Naive thymus-derived CD4-positive, alpha-beta T cell (primary cell): ENCODE data around the gene JPT2. TPM values are rescaled to one million over a fixed set of nuclear protein-coding genes. Genes with fewer than 3 reads are reported as not detected.
A peak's percentile ranks its signal among the peaks of the same experiment; 100 is the strongest.

Experiments used
- ATAC-seq: fragments of 150-1000 bp; cut with Tn5 transposase; 2 replicates; pipeline ENCODE4 v1.10.0; 2021; ENCODE audit warnings: mild to moderate bottlenecking, moderate library complexity
- CTCF ChIA-PET: fragments of 350-600 bp; sonication (Branson Sonifier 250); formaldehyde crosslinking; loops from one replicate; lab custom pipeline; 2021; ENCODE audit warnings: antibody characterized with exemption; lab: Charles Lee
- POLR2A ChIA-PET: fragments of 350-600 bp; sonication (Branson Sonifier 250); formaldehyde crosslinking; loops from one replicate; lab custom pipeline; 2021; ENCODE audit warnings: antibody characterized with exemption, inconsistent platforms; lab: Charles Lee
- DNase-seq, 9 donors: peaks; one replicate each; pipeline versions ENCODE4 v3.0.0 to v3.0.0-alpha.2; 2020 to 2022; ENCODE audit warnings: mixed read lengths in 1 of 9
- H3K27ac ChIP-seq: one replicate; pipeline ENCODE4 v1.7.0; 2013; ENCODE audit warnings: mild to moderate bottlenecking, low read depth, low read length, moderate library complexity
- H3K27me3 ChIP-seq, 2 donors: one replicate each; pipeline ENCODE4 v1.7.0; 2013; ENCODE audit warnings: low read length in 2 of 2, mild to moderate bottlenecking in 2 of 2, moderate library complexity in 2 of 2; ENCODE audit not compliant: control insufficient read depth in 2 of 2, insufficient read depth in 2 of 2
- H3K36me3 ChIP-seq, 3 experiments: 1 replicate in 2 of 3; 2 replicates in 1 of 3; pipeline ENCODE4 v1.7.0; 2013; ENCODE audit warnings: low read length in 3 of 3, mild to moderate bottlenecking in 3 of 3, moderate library complexity in 1 of 3; ENCODE audit not compliant: insufficient read depth in 3 of 3, control insufficient read depth in 2 of 3
- H3K4me1 ChIP-seq, 2 donors: one replicate each; pipeline ENCODE4 v1.7.0; 2013; ENCODE audit warnings: low read length in 2 of 2, mild to moderate bottlenecking in 2 of 2, moderate library complexity in 1 of 2; ENCODE audit not compliant: control insufficient read depth in 2 of 2, insufficient read depth in 2 of 2
- H3K4me3 ChIP-seq: 2 replicates; pipeline ENCODE4 v1.7.0; 2013; ENCODE audit warnings: mild to moderate bottlenecking, low read length
- H3K9me3 ChIP-seq, 3 experiments: 1 replicate in 2 of 3; 2 replicates in 1 of 3; pipeline ENCODE4 v1.7.0; 2013; ENCODE audit warnings: low read length in 3 of 3; ENCODE audit not compliant: control insufficient read depth in 2 of 3
- H3K27ac Mint-ChIP-seq, 9 donors: one replicate each; pipeline ENCODE4 v1.8.0; 2020 to 2022; ENCODE audit warnings: mixed read lengths in 9 of 9, mild to moderate bottlenecking in 8 of 9, moderate library complexity in 5 of 9, inconsistent platforms in 2 of 9
- H3K27me3 Mint-ChIP-seq, 5 donors: one replicate each; pipeline ENCODE4 v1.8.0; 2021 to 2022; ENCODE audit warnings: mixed read lengths in 5 of 5, mild to moderate bottlenecking in 1 of 5
- H3K36me3 Mint-ChIP-seq, 5 donors: one replicate each; pipeline ENCODE4 v1.8.0; 2020 to 2022; ENCODE audit warnings: mixed read lengths in 5 of 5, mild to moderate bottlenecking in 3 of 5, inconsistent platforms in 1 of 5
- H3K4me1 Mint-ChIP-seq, 7 donors: one replicate each; pipeline ENCODE4 v1.8.0; 2020 to 2022; ENCODE audit warnings: mixed read lengths in 7 of 7, mild to moderate bottlenecking in 3 of 7, inconsistent platforms in 1 of 7
- H3K4me3 Mint-ChIP-seq, 10 donors: one replicate each; pipeline ENCODE4 v1.8.0; 2020 to 2022; ENCODE audit warnings: mild to moderate bottlenecking in 10 of 10, mixed read lengths in 10 of 10, moderate library complexity in 6 of 10, inconsistent platforms in 2 of 10
- H3K9me3 Mint-ChIP-seq, 11 donors: one replicate each; pipeline ENCODE4 v1.8.0; 2020 to 2022; ENCODE audit warnings: mixed read lengths in 11 of 11, mild to moderate bottlenecking in 4 of 11, inconsistent platforms in 1 of 11, moderate library complexity in 1 of 11
- intact Hi-C, 2 donors: fragments of 100-400 bp; cut with micrococcal nuclease; formaldehyde crosslinking; loops; one replicate each; pipeline ENCODE4 v1.15.1; 2023
- polyA plus RNA-seq, 2 donors: library from polyadenylated mRNA; unstranded; fragments of 300-500 nt; fragmentation: Illumina TruSeq; gene quantifications; one replicate each; pipeline ENCODE4 v1.2.3, GENCODE V29; 2021
- total RNA-seq, 6 experiments: library from RNA in 5 of 6; stranded (reverse) in 5 of 6; gene quantifications; 1 replicate in 5 of 6; 2 replicates in 1 of 6; pipeline ENCODE4 v1.2.3 and lab custom pipeline; 2021 to 2026

Gene JPT2
- total and polyA plus RNA-seq, 7 experiments from 2014 or later, result 12.6 to 67.2 (median 17.5) TPM

GRCh38 chr16:1688807-1689560 lies 10.9 kb downstream of the JPT2 start:
- H3K36me3 Mint-ChIP-seq, result peaks cover 10 to 50% (median 13%) of the 10 kb centered on the region in 5 donors

GRCh38 chr16:1689853-1690252 lies 11.8 kb downstream of the JPT2 start:
- no peak overlapping the region for H3K4me3 Mint-ChIP-seq

More at GRCh38 chr16:1688807-1689560, 10.9 kb downstream of the JPT2 start:
- H3K4me1 ChIP-seq, result no peaks in the 10 kb centered on the region
- H3K9me3 ChIP-seq, result no peaks in the 10 kb centered on the region
- intact Hi-C loops, result no loop called here
- no peaks in the 10 kb centered on the region for H3K27me3 Mint-ChIP-seq
- H3K27me3 ChIP-seq, result no peaks in the 10 kb centered on the region
- ATAC-seq, result no peak
- DNase-seq, result no peak
- ChIA-PET POLR2A (no interaction called here), CTCF (interaction anchor here (0.7 kb wide), 1 partner anchor 324 kb away, joined by 4 read pairs; no protein-coding TSS in a partner anchor)
- peaks cover 0 to 15% (median 6%) of the 10 kb centered on the region in 7 donors for H3K4me1 Mint-ChIP-seq
- H3K36me3 ChIP-seq, result peaks cover 0 to 72% (median 5%) of the 10 kb centered on the region in 3 experiments
- H3K27ac Mint-ChIP-seq, result peak overlapping the region in 1 of 9 donors; percentile 51
- no peak overlapping the region for H3K4me3 Mint-ChIP-seq
- H3K9me3 Mint-ChIP-seq, result no peaks in the 10 kb centered on the region
- no peak overlapping the region for H3K27ac ChIP-seq
- H3K4me3 ChIP-seq, result no peak overlapping the region

GRCh38 chr16:1690810-1691209 lies 12.7 kb downstream of the JPT2 start:
- Mint-ChIP-seq H3K4me3 (no peak overlapping the region), H3K27ac (peak overlapping the region in 1 of 9 donors; percentile 19), H3K36me3 (peaks cover 10 to 53% (median 17%) of the 10 kb centered on the region in 5 donors), H3K27me3 (no peaks in the 10 kb centered on the region), H3K4me1 (peaks cover 0 to 15% (median 6%) of the 10 kb centered on the region in 7 donors), H3K9me3 (no peaks in the 10 kb centered on the region)
- Histone ChIP-seq H3K27ac (no peak overlapping the region), H3K4me1 (no peaks in the 10 kb centered on the region), H3K4me3 (no peak overlapping the region), H3K27me3 (no peaks in the 10 kb centered on the region), H3K9me3 (no peaks in the 10 kb centered on the region), H3K36me3 (peaks cover 0 to 71% (median 5%) of the 10 kb centered on the region in 3 experiments)
- intact Hi-C loops, result no loop called here
- DNase-seq (no peak), ATAC-seq (no peak)
- CTCF ChIA-PET, result no interaction called here
- POLR2A ChIA-PET, result no interaction called here

More at GRCh38 chr16:1689853-1690252, 11.8 kb downstream of the JPT2 start:
- Histone ChIP-seq H3K4me3 (no peak overlapping the region), H3K36me3 (peaks cover 0 to 70% (median 5%) of the 10 kb centered on the region in 3 experiments), H3K4me1 (no peaks in the 10 kb centered on the region), H3K27me3 (no peaks in the 10 kb centered on the region), H3K27ac (no peak overlapping the region), H3K9me3 (no peaks in the 10 kb centered on the region)
- Mint-ChIP-seq H3K27ac (no peak overlapping the region), H3K4me1 (peaks cover 0 to 15% (median 6%) of the 10 kb centered on the region in 7 donors), H3K9me3 (no peaks in the 10 kb centered on the region), H3K36me3 (peaks cover 10 to 53% (median 15%) of the 10 kb centered on the region in 5 donors), H3K27me3 (no peaks in the 10 kb centered on the region)
- ATAC-seq (no peak), DNase-seq (no peak)
- CTCF ChIA-PET, result no interaction called here
- intact Hi-C loops, result no loop called here
- POLR2A ChIA-PET, result no interaction called here

GRCh38 chr16:1691276-1691675 lies 13.2 kb downstream of the JPT2 start:
- peaks cover 0 to 70% (median 5%) of the 10 kb centered on the region in 3 experiments for H3K36me3 ChIP-seq
- peaks cover 10 to 53% (median 17%) of the 10 kb centered on the region in 5 donors for H3K36me3 Mint-ChIP-seq
- ATAC-seq, result no peak

GRCh38 chr16:1691956-1692355 lies 13.9 kb downstream of the JPT2 start:
- ChIA-PET CTCF (no interaction called here), POLR2A (interaction anchor here (1.2 kb wide), 1 partner anchor 14 kb away, joined by 3 read pairs; the partner anchor contains the start of gene MAPK8IP3)
- DNase-seq (no peak), ATAC-seq (no peak)
- no peaks in the 10 kb centered on the region for H3K27me3 ChIP-seq
- no peaks in the 10 kb centered on the region for H3K9me3 Mint-ChIP-seq
- peaks cover 10 to 56% (median 21%) of the 10 kb centered on the region in 5 donors for H3K36me3 Mint-ChIP-seq
- H3K27me3 Mint-ChIP-seq, result no peaks in the 10 kb centered on the region
- no peak overlapping the region for H3K4me3 Mint-ChIP-seq
- no peak overlapping the region for H3K27ac ChIP-seq
- peaks cover 0 to 15% (median 6%) of the 10 kb centered on the region in 7 donors for H3K4me1 Mint-ChIP-seq
- H3K36me3 ChIP-seq, result peaks cover 0 to 70% (median 5%) of the 10 kb centered on the region in 3 experiments
- H3K27ac Mint-ChIP-seq, result no peak overlapping the region
- H3K4me1 ChIP-seq, result no peaks in the 10 kb centered on the region
- H3K4me3 ChIP-seq, result no peak overlapping the region
- intact Hi-C loops, result no loop called here
- H3K9me3 ChIP-seq, result no peaks in the 10 kb centered on the region

More at GRCh38 chr16:1691276-1691675, 13.2 kb downstream of the JPT2 start:
- H3K4me3 Mint-ChIP-seq, result no peak overlapping the region
- intact Hi-C loops, result no loop called here
- DNase-seq, result no peak
- H3K9me3 ChIP-seq, result no peaks in the 10 kb centered on the region
- H3K4me3 ChIP-seq, result no peak overlapping the region
- no peaks in the 10 kb centered on the region for H3K27me3 ChIP-seq
- CTCF ChIA-PET, result no interaction called here
- POLR2A ChIA-PET, result interaction anchor here (1.2 kb wide), 1 partner anchor 15 kb away, joined by 3 read pairs; the partner anchor contains the start of gene MAPK8IP3
- H3K4me1 ChIP-seq, result no peaks in the 10 kb centered on the region
- no peaks in the 10 kb centered on the region for H3K27me3 Mint-ChIP-seq
- H3K27ac ChIP-seq, result no peak overlapping the region
- H3K27ac Mint-ChIP-seq, result no peak overlapping the region
- peaks cover 0 to 15% (median 6%) of the 10 kb centered on the region in 7 donors for H3K4me1 Mint-ChIP-seq
- H3K9me3 Mint-ChIP-seq, result no peaks in the 10 kb centered on the region

DNA sequence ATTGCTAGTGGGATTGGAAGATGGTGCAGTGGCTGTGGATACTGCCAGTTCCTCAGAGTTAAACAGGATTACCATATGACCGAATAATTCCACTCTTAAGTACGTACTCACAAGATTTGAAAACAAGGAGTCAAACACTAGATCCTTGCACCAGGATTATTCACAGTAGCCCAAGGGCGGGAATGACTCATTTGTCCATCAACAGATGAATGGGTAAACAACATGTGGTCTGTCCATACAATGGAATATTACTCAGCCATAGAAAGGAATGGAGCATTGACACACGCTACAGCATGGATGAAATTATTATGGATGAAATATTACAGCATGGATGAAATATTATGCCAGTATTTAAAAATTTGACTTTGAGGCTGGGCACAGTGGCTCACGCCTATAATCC lies 18.8 kb downstream of the JPT2 start:
- ChIA-PET POLR2A (no interaction called here), CTCF (interaction anchor here (0.7 kb wide), 1 partner anchor 133 kb away, joined by 3 read pairs; no protein-coding TSS in a partner anchor)
- Histone ChIP-seq H3K27me3 (no peaks in the 10 kb centered on the region), H3K4me1 (no peaks in the 10 kb centered on the region), H3K4me3 (no peak overlapping the region), H3K9me3 (no peaks in the 10 kb centered on the region), H3K27ac (no peak overlapping the region), H3K36me3 (peaks cover 0 to 80% (median 0%) of the 10 kb centered on the region in 3 experiments)
- DNase-seq (no peak), ATAC-seq (no peak)
- Mint-ChIP-seq H3K27ac (no peak overlapping the region), H3K4me1 (peaks cover 0 to 7% (median 0%) of the 10 kb centered on the region in 7 donors), H3K4me3 (no peak overlapping the region), H3K9me3 (no peaks in the 10 kb centered on the region), H3K36me3 (peaks cover 4 to 44% (median 8%) of the 10 kb centered on the region in 5 donors), H3K27me3 (no peaks in the 10 kb centered on the region)
- intact Hi-C loops, result no loop called here
